ENCODE results near the gene RPL3.
A peak's percentile ranks its signal among the peaks of the same experiment; 100 is the strongest.

Gene RPL3

GRCh38 chr22:39349506-39349966 is 30.1 kb upstream of the RPL3 start:
- peak overlapping the region; percentile 23 for H2BK120ac ChIP-seq (ENCODE audit: low read depth, low read length)
- H3K27ac ChIP-seq (ENCODE audit: low read length, poor library complexity, severe bottlenecking), result no peak overlapping the region
- H3K9me3 ChIP-seq (ENCODE audit: control insufficient read depth, low read length), result no peaks in the 10 kb centered on the region
- H3K4me1 ChIP-seq (ENCODE audit: control insufficient read depth, insufficient read depth, low read depth, low read length), result peaks cover 35% of the 10 kb centered on the region
- peak overlapping the region; percentile 33 for H4K8ac ChIP-seq (ENCODE audit: low read length)
- 4% methylated on average over 31 of the region's 57 CpGs for whole genome bisulfite sequencing
- H3K9ac ChIP-seq (ENCODE audit: low read length), result peak overlapping the region; percentile 76
- peak overlapping the region in 1 of 2 experiments; percentile 82 for H3K4ac ChIP-seq (ENCODE audit: low read depth in 1 of 2, low read length in 2 of 2)
- DNase-seq, result peak; percentile 27
- peak overlapping the region; percentile 69 for H2BK15ac ChIP-seq (ENCODE audit: low read depth, poor library complexity, severe bottlenecking)
- H3K4me2 ChIP-seq (ENCODE audit: low read length, poor library complexity, severe bottlenecking), result peak overlapping the region; percentile 64
- peak overlapping the region; percentile 84 to 94 for H3K4me3 ChIP-seq (ENCODE audit: insufficient read depth in 1 of 2, low read depth in 1 of 2, low read length in 2 of 2)
- H3K79me1 ChIP-seq (replicated peaks; ENCODE audit: low read length, poor library complexity, severe bottlenecking), result peaks cover 10% of the 10 kb centered on the region
- no peak overlapping the region for H2AK5ac ChIP-seq (ENCODE audit: low read length, severe bottlenecking)
- H3K36me3 ChIP-seq (ENCODE audit: control insufficient read depth in 1 of 2, insufficient read depth in 2 of 2, low read depth in 1 of 2, low read length in 2 of 2), result no peaks in the 10 kb centered on the region
- peaks cover 0 to 11% of the 10 kb centered on the region in 2 experiments for H3K27me3 ChIP-seq (ENCODE audit: control insufficient read depth in 1 of 2, insufficient read depth in 1 of 2, low read length in 2 of 2)
- peak overlapping the region; percentile 92 for H2AFZ ChIP-seq (ENCODE audit: low read depth, low read length)
- H3K23ac ChIP-seq (ENCODE audit: low read length in 2 of 2), result no peak overlapping the region
- peak overlapping the region in 1 of 2 experiments; percentile 55 for H3K14ac ChIP-seq (ENCODE audit: low read length in 2 of 2)
- H2BK5ac ChIP-seq (ENCODE audit: low read depth, low read length, poor library complexity, severe bottlenecking), result no peak overlapping the region
- peak overlapping the region; percentile 75 for H4K91ac ChIP-seq (ENCODE audit: low read length)
- peak overlapping the region in 1 of 2 experiments; percentile 83 for H2BK12ac ChIP-seq (ENCODE audit: low read length in 2 of 2)
- peak overlapping the region; percentile 64 to 90 for H3K18ac ChIP-seq (ENCODE audit: low read depth in 1 of 2, low read length in 2 of 2)

GRCh38 chr22:39348909-39349505 is 29.6 kb upstream of the RPL3 start:
- peaks cover 3 to 16% of the 10 kb centered on the region in 2 experiments for H3K27me3 ChIP-seq (ENCODE audit: control insufficient read depth in 1 of 2, insufficient read depth in 1 of 2, low read length in 2 of 2)
- no peak overlapping the region for H3K23ac ChIP-seq (ENCODE audit: low read length in 2 of 2)
- no peaks in the 10 kb centered on the region for H3K9me3 ChIP-seq (ENCODE audit: control insufficient read depth, low read length)
- peaks cover 35% of the 10 kb centered on the region for H3K4me1 ChIP-seq (ENCODE audit: control insufficient read depth, insufficient read depth, low read depth, low read length)
- peak overlapping the region; percentile 23 for H2BK120ac ChIP-seq (ENCODE audit: low read depth, low read length)
- peak overlapping the region; percentile 43 for H2AFZ ChIP-seq (ENCODE audit: low read depth, low read length)
- peak overlapping the region; percentile 80 to 94 for H3K4me3 ChIP-seq (ENCODE audit: insufficient read depth in 1 of 2, low read depth in 1 of 2, low read length in 2 of 2)
- H2BK15ac ChIP-seq (ENCODE audit: low read depth, poor library complexity, severe bottlenecking), result no peak overlapping the region
- no peak for DNase-seq
- no peak overlapping the region for H2BK5ac ChIP-seq (ENCODE audit: low read depth, low read length, poor library complexity, severe bottlenecking)
- H3K27ac ChIP-seq (ENCODE audit: low read length, poor library complexity, severe bottlenecking), result no peak overlapping the region
- WGBS, result 36% methylated on average over 11 of the region's 11 CpGs
- peak overlapping the region; percentile 64 for H3K4me2 ChIP-seq (ENCODE audit: low read length, poor library complexity, severe bottlenecking)
- H2AK5ac ChIP-seq (ENCODE audit: low read length, severe bottlenecking), result peak overlapping the region; percentile 58
- peak overlapping the region; percentile 64 to 70 for H3K18ac ChIP-seq (ENCODE audit: low read depth in 1 of 2, low read length in 2 of 2)
- peak overlapping the region; percentile 47 to 83 for H2BK12ac ChIP-seq (ENCODE audit: low read length in 2 of 2)
- peak overlapping the region; percentile 76 for H3K9ac ChIP-seq (ENCODE audit: low read length)
- H3K14ac ChIP-seq (ENCODE audit: low read length in 2 of 2), result no peak overlapping the region
- no peak overlapping the region for H4K91ac ChIP-seq (ENCODE audit: low read length)
- H3K36me3 ChIP-seq (ENCODE audit: control insufficient read depth in 1 of 2, insufficient read depth in 2 of 2, low read depth in 1 of 2, low read length in 2 of 2), result no peaks in the 10 kb centered on the region
- peak overlapping the region; percentile 33 for H4K8ac ChIP-seq (ENCODE audit: low read length)
- no peak overlapping the region for H3K4ac ChIP-seq (ENCODE audit: low read depth in 1 of 2, low read length in 2 of 2)
- H3K79me1 ChIP-seq (replicated peaks; ENCODE audit: low read length, poor library complexity, severe bottlenecking), result peaks cover 10% of the 10 kb centered on the region

GRCh38 chr22:39345231-39345630 is 25.8 kb upstream of the RPL3 start:
- 93% methylated on average over 3 of the region's 4 CpGs for WGBS
- no peak for DNase-seq

GRCh38 chr22:39344046-39344390 is 24.6 kb upstream of the RPL3 start:
- no peak overlapping the region for H3K18ac ChIP-seq (ENCODE audit: low read depth in 1 of 2, low read length in 2 of 2)
- H3K4me1 ChIP-seq (ENCODE audit: control insufficient read depth, insufficient read depth, low read depth, low read length), result peaks cover 3% of the 10 kb centered on the region
- H3K9me3 ChIP-seq (ENCODE audit: control insufficient read depth, low read length), result no peaks in the 10 kb centered on the region
- no peak overlapping the region for H2BK12ac ChIP-seq (ENCODE audit: low read length in 2 of 2)
- H4K91ac ChIP-seq (ENCODE audit: low read length), result no peak overlapping the region
- H2BK5ac ChIP-seq (ENCODE audit: low read depth, low read length, poor library complexity, severe bottlenecking), result no peak overlapping the region
- no peak overlapping the region for H3K9ac ChIP-seq (ENCODE audit: low read length)
- no peak overlapping the region for H3K4me2 ChIP-seq (ENCODE audit: low read length, poor library complexity, severe bottlenecking)
- H3K36me3 ChIP-seq (ENCODE audit: control insufficient read depth in 1 of 2, insufficient read depth in 2 of 2, low read depth in 1 of 2, low read length in 2 of 2), result no peaks in the 10 kb centered on the region
- no peak overlapping the region for H2BK15ac ChIP-seq (ENCODE audit: low read depth, poor library complexity, severe bottlenecking)
- H3K79me1 ChIP-seq (replicated peaks; ENCODE audit: low read length, poor library complexity, severe bottlenecking), result no peaks in the 10 kb centered on the region
- H3K23ac ChIP-seq (ENCODE audit: low read length in 2 of 2), result no peak overlapping the region
- H2AK5ac ChIP-seq (ENCODE audit: low read length, severe bottlenecking), result no peak overlapping the region
- no peak overlapping the region for H2BK120ac ChIP-seq (ENCODE audit: low read depth, low read length)
- H4K8ac ChIP-seq (ENCODE audit: low read length), result no peak overlapping the region
- H2AFZ ChIP-seq (ENCODE audit: low read depth, low read length), result no peak overlapping the region
- no peak overlapping the region for H3K4ac ChIP-seq (ENCODE audit: low read depth in 1 of 2, low read length in 2 of 2)
- no peak overlapping the region for H3K14ac ChIP-seq (ENCODE audit: low read length in 2 of 2)
- no peak overlapping the region for H3K4me3 ChIP-seq (ENCODE audit: insufficient read depth in 1 of 2, low read depth in 1 of 2, low read length in 2 of 2)
- WGBS, result 72% methylated on average over 8 of the region's 8 CpGs
- H3K27ac ChIP-seq (ENCODE audit: low read length, poor library complexity, severe bottlenecking), result no peak overlapping the region
- no peak for DNase-seq
- peaks cover 6 to 17% of the 10 kb centered on the region in 2 experiments for H3K27me3 ChIP-seq (ENCODE audit: control insufficient read depth in 1 of 2, insufficient read depth in 1 of 2, low read length in 2 of 2)

More at GRCh38 chr22:39345231-39345630, 25.8 kb upstream of the RPL3 start:
- H2AFZ ChIP-seq (ENCODE audit: low read depth, low read length), result no peak overlapping the region
- no peak overlapping the region for H3K18ac ChIP-seq (ENCODE audit: low read depth in 1 of 2, low read length in 2 of 2)
- no peak overlapping the region for H2BK5ac ChIP-seq (ENCODE audit: low read depth, low read length, poor library complexity, severe bottlenecking)
- no peak overlapping the region for H3K14ac ChIP-seq (ENCODE audit: low read length in 2 of 2)
- peaks cover 6 to 17% of the 10 kb centered on the region in 2 experiments for H3K27me3 ChIP-seq (ENCODE audit: control insufficient read depth in 1 of 2, insufficient read depth in 1 of 2, low read length in 2 of 2)
- no peak overlapping the region for H2BK15ac ChIP-seq (ENCODE audit: low read depth, poor library complexity, severe bottlenecking)
- H3K79me1 ChIP-seq (replicated peaks; ENCODE audit: low read length, poor library complexity, severe bottlenecking), result peaks cover 1% of the 10 kb centered on the region
- H3K9me3 ChIP-seq (ENCODE audit: control insufficient read depth, low read length), result no peaks in the 10 kb centered on the region
- H3K4ac ChIP-seq (ENCODE audit: low read depth in 1 of 2, low read length in 2 of 2), result no peak overlapping the region
- H3K4me3 ChIP-seq (ENCODE audit: insufficient read depth in 1 of 2, low read depth in 1 of 2, low read length in 2 of 2), result no peak overlapping the region
- H3K9ac ChIP-seq (ENCODE audit: low read length), result no peak overlapping the region
- H4K91ac ChIP-seq (ENCODE audit: low read length), result no peak overlapping the region
- H4K8ac ChIP-seq (ENCODE audit: low read length), result no peak overlapping the region
- no peak overlapping the region for H2BK120ac ChIP-seq (ENCODE audit: low read depth, low read length)
- H3K27ac ChIP-seq (ENCODE audit: low read length, poor library complexity, severe bottlenecking), result no peak overlapping the region
- H2AK5ac ChIP-seq (ENCODE audit: low read length, severe bottlenecking), result no peak overlapping the region
- no peaks in the 10 kb centered on the region for H3K36me3 ChIP-seq (ENCODE audit: control insufficient read depth in 1 of 2, insufficient read depth in 2 of 2, low read depth in 1 of 2, low read length in 2 of 2)
- peaks cover 9% of the 10 kb centered on the region for H3K4me1 ChIP-seq (ENCODE audit: control insufficient read depth, insufficient read depth, low read depth, low read length)
- no peak overlapping the region for H3K4me2 ChIP-seq (ENCODE audit: low read length, poor library complexity, severe bottlenecking)
- no peak overlapping the region for H3K23ac ChIP-seq (ENCODE audit: low read length in 2 of 2)
- H2BK12ac ChIP-seq (ENCODE audit: low read length in 2 of 2), result no peak overlapping the region
